GM18867 (cell line): ENCODE results near the gene PCDHA4.
"Not testable (repeated sequence)": the region's sequence is repeated elsewhere in the genome, so short reads cannot be mapped to it uniquely, and the experiment has no call there.

Source experiments
- ATAC-seq: cut with Tn5 transposase; IDR thresholded peaks from one replicate; pipeline ENCODE4 v1.9.1; 2021; ENCODE audit warnings: mild to moderate bottlenecking, moderate library complexity; ENCODE audit not compliant: unreplicated experiment

Gene PCDHA4

DNA sequence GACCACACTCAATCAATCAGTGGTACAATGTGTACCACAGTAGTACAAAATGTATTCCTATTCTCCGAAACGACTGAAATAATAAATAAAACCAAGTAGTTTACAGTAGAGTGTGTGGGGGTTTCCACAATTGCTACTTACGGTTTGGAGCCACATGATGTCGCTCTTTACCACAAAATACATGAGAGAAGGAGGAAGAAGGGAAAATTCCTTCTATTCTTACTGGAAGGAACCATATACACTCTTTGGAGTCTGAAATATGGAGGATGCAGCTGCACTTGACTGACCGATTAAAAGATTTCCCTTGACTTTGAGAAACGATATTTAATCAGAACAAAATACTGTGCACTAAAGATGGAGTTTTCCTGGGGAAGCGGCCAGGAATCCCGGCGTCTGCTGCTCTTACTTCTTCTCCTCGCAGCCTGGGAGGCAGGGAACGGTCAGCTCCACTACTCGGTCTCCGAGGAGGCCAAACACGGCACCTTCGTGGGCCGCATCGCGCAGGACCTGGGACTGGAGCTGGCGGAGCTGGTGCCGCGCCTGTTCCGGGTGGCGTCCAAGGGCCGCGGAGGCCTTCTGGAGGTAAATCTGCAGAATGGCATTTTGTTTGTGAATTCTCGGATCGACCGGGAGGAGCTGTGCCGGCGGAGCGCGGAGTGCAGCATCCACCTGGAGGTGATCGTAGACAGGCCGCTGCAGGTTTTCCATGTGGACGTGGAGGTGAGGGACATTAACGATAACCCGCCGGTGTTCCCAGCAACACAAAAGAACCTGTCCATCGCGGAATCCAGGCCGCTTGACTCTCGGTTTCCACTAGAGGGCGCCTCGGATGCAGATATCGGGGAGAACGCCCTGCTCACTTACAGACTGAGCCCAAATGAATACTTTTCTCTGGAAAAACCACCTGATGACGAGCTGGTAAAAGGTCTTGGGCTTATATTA, at the start of gene PCDHA4:
Gene PCDHA4, plus strand, starts transcription at position 235 of the 942 bp plus-strand sequence.
- no peak for ATAC-seq

DNA sequence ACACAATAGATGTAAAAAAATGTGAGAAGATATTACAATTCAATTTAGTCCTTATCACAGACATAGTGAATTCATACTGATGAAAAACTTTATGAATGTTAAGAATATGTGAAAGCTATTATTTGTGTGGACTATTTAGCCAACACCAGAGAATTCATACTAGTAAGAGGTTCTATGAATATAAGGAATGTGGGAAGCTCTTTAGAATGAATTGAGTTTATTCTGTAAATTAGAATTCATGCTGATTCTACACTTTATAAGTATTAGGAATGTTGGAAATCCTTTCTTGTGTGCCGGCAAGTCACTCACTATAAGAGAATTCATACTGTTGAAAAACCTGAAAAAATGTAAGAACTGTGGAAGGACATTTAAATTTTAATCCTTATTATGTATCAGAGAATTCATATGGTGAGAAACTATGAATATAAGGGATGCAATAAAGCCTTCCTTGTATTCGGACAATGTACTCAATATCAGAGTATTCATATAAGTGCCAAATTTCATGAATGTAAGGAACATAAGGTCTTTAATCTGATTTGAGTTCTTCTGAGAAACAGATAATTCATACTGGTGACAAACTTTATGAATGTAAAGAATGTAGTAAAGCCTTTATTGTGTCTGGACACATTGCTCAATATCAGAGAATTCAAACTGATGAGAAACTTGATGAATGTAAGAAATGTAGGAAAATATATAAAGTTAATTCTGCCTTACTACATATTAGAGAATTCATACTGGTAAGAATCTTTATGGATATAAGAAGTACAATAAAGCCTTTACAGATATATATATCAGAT, 42.5 kb upstream of the PCDHA4 start:
- no peak for ATAC-seq

DNA sequence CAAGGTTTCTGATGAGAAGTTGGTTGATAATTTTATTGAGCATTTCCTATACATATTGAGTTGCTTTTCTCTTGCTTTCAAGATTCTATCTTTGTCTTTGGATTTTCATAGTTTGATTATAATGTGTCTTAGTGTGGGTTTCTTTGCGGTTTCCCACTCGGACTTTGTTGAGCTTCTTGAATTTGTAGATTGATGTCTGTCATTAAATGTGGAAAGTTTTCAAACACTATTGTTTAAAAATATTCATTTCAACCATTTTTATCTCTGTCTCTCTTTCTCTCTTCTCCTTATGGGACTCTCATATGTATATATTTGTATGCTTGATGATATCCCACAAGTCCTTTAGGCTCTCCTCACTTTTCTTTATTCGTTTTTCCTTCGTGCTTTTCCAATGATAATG, 39.4 kb upstream of the PCDHA4 start:
- no peak for ATAC-seq

DNA sequence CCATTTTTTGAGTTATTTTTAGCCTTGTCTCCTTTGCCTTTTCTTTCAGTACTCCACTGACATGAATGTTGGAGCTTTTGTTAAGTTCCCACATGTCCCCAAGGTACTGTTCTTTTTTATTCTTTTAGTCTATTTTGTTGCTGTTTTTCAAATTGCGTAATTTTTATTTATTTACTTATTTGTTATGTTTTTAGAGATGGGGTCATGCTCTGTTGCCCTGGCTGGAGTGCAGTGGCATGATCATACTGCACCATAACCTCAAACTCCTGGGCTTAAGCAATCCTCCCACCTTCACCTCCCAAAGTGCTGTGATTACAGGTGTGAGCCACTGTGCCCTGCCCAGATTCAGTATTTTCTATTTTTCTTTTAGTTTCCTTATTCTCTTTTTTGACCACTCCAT, 26.4 kb upstream of the PCDHA4 start:
- no peak for ATAC-seq

DNA sequence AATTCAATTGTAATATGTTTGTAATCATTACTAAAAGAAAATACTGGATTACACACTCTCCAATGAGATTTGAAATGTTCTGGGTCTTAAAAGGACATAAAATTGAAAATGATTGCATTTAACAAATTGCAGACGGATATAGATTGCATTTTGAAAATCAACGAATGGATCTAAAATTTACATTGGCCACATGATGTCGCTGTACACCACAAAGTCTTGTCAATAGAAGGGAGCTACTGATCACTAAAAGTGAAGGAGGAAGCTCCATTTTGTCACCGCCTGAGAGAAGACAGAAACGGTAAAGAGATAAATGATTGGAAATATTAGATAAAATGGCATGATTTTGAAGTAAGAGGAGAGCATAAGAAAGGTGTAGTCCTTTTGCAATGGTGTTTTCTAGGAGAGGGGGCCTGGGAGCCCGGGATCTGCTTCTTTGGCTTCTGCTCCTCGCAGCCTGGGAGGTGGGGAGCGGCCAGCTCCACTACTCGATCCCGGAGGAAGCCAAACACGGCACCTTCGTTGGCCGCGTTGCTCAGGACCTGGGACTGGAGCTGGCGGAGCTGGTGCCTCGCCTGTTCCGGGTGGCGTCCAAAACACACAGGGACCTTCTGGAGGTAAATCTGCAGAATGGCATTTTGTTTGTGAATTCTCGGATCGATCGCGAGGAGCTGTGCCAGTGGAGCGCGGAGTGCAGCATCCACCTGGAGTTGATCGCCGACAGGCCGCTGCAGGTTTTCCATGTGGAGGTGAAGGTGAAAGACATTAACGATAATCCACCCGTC, 20.8 kb upstream of the PCDHA4 start, which contains the start of gene PCDHA1:
Gene PCDHA1, plus strand, starts transcription at position 236 of the 782 bp plus-strand sequence.
- no peak for ATAC-seq

DNA sequence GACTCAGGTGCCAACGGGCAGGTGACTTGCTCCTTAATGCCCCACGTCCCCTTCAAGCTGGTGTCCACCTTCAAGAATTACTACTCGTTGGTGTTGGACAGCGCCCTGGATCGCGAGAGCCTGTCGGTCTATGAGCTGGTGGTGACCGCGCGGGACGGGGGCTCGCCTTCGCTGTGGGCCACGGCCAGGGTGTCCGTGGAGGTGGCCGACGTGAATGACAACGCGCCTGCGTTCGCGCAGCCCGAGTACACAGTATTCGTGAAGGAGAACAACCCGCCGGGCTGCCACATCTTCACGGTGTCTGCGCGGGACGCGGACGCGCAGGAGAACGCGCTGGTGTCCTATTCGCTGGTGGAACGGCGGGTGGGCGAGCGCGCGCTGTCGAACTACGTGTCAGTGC, 19.4 kb upstream of the PCDHA4 start:
- ATAC-seq: not testable (repeated sequence)

DNA sequence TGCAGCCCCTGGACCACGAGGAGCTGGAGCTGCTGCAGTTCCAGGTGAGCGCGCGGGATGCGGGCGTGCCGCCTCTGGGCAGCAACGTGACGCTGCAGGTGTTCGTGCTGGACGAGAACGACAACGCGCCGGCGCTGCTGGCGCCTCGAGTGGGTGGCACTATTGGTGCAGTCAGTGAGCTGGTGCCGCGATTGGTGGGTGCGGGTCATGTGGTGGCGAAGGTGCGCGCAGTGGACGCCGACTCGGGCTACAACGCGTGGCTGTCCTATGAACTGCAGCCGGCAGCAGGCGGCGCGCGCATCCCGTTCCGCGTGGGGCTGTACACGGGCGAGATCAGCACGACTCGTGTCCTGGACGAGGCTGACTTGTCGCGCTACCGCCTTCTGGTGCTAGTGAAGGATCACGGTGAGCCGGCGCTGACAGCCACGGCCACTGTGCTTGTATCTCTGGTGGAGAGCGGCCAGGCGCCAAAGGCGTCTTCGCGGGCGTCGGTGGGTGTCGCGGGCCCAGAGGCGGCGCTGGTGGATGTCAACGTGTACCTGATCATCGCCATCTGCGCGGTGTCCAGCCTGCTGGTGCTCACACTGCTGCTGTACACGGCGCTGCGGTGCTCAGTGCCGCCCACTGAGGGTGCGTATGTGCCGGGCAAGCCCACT, 18.9 kb upstream of the PCDHA4 start:
- not testable (repeated sequence) for ATAC-seq

DNA sequence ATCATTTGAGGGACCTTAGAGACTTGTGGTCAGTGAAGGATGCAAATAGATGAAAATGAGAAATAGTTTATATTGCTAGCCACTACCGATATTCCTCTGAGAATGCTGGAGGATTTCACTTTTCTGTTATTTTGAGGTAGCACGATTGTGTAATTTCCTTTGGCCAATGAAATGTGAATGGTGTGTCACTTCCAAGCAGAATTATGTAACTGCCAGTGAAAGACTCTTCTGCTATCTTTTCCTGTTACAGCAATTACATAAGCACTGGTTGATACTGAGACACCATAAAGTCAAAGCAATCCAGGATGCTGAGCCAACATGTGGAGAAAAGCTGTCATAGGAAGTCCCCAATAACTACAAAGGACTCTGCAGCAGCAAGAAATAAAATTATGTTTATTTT, 15.8 kb upstream of the PCDHA4 start:
- ATAC-seq: no peak

DNA sequence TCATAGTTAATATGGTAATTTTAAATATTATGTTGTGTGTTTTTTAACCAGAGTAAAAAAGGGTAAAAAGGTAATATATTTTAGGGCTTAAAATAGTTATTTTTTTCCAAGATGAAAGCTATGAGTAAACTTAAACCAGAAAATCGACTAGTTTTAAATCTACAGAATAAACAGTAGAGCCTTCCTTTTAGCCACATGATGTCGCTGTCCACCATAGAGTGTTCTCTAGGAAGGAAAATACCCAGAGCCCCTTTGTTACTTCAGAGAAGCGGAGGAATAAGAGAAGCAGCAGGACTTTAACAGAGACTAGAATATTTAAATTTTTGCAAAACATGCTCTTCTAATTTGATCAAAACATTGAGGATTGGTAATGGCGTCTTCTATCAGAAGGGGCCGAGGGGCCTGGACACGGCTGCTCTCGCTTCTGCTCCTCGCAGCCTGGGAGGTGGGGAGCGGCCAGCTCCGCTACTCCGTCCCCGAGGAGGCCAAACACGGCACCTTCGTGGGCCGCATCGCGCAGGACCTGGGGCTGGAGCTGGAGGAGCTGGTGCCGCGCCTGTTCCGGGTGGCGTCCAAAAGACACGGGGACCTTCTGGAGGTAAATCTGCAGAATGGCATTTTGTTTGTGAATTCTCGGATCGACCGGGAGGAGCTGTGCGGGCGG, 12.1 kb upstream of the PCDHA4 start, which contains the start of gene PCDHA2:
Gene PCDHA2, plus strand, starts transcription at position 258 of the 664 bp plus-strand sequence.
- ATAC-seq: no peak

DNA sequence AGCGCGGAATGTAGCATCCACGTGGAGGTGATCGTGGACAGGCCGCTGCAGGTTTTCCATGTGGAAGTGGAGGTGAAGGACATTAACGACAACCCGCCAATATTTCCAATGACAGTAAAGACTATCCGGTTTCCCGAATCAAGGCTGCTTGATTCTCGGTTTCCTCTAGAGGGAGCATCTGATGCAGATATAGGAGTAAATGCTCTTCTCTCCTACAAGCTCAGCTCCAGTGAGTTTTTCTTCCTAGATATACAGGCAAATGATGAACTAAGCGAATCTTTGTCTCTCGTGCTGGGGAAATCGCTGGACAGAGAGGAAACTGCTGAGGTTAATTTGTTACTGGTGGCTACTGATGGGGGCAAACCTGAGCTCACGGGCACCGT, 11.6 kb upstream of the PCDHA4 start:
- ATAC-seq: no peak

DNA sequence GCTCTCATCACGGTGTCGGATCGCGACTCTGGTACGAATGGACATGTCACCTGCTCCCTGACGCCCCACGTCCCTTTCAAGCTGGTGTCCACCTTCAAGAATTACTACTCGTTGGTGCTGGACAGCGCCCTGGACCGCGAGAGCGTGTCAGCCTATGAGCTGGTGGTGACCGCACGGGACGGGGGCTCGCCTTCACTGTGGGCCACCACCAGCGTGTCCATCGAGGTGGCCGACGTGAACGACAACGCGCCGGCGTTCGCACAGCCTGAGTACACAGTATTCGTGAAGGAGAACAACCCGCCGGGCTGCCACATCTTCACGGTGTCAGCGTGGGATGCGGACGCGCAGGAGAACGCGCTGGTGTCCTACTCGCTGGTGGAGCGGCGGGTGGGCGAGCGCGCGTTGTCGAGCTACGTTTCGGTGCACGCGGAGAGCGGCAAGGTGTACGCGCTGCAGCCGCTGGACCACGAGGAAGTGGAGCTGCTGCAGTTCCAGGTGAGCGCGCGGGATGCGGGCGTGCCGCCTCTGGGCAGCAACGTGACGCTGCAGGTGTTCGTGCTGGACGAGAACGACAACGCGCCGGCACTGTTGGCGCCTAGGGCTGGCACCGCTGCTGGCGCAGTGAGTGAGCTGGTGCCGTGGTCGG, 10.7 kb upstream of the PCDHA4 start:
- ATAC-seq: not testable (repeated sequence)

DNA sequence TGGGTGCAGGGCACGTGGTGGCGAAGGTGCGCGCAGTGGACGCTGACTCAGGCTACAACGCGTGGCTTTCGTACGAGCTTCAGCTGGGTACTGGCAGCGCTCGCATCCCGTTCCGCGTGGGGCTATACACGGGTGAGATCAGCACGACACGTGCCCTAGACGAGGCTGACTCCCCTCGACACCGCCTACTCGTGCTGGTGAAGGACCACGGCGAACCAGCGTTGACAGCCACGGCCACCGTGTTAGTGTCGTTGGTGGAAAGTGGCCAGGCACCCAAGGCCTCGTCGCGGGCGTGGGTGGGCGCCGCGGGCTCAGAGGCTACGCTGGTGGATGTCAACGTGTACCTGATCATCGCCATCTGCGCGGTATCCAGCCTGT, 10.2 kb upstream of the PCDHA4 start:
- no peak for ATAC-seq

DNA sequence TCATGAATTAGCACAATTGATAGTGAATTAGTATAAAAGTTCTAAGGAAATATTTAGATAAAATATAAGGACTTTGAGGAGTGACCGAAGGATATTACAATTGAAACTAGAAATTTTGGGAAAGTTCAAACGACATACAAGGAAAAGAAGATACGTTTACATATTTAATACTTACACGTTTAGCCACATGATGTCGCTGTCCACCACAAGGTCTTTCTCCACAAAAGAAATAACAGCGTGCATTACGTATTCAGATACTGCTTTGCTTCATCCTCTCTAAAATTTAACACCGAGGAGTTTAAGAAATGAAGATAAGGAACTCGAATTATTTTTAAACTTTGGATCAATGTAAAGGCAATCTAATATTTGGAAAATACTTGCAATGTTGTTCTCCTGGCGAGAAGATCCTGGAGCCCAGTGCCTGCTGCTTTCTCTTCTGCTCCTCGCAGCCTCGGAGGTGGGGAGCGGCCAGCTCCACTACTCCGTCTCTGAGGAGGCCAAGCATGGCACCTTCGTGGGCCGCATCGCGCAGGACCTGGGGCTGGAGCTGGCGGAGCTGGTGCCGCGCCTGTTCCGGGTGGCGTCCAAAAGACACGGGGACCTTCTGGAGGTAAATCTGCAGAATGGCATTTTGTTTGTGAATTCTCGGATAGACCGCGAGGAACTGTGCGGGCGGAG, 5.9 kb upstream of the PCDHA4 start, which contains the start of gene PCDHA3:
Gene PCDHA3, plus strand, starts transcription at position 242 of the 678 bp plus-strand sequence.
- ATAC-seq: no peak

DNA sequence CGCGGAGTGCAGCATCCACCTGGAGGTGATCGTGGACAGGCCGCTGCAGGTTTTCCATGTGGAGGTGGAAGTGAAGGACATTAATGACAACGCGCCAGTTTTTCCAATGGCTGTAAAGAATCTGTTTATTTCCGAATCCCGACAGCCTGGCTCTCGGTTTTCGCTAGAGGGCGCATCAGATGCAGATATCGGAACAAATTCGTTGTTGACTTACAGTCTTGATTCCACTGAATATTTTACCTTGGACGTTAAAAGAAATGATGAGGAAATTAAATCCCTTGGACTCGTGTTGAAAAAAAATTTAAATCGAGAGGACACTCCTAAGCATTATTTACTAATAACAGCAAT, 5.4 kb upstream of the PCDHA4 start:
- ATAC-seq: no peak

DNA sequence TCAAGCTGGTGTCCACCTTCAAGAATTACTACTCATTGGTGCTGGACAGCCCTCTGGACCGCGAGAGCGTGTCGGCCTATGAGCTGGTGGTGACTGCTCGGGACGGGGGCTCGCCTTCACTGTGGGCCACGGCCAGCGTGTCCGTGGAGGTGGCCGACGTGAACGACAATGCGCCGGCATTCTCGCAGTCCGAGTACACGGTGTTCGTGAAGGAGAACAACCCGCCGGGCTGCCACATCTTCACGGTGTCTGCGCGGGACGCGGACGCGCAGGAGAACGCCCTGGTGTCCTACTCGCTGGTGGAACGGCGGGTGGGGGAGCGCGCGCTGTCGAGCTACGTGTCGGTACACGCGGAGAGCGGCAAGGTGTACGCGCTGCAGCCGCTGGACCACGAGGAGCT, 4.5 kb upstream of the PCDHA4 start:
- not testable (repeated sequence) for ATAC-seq

DNA sequence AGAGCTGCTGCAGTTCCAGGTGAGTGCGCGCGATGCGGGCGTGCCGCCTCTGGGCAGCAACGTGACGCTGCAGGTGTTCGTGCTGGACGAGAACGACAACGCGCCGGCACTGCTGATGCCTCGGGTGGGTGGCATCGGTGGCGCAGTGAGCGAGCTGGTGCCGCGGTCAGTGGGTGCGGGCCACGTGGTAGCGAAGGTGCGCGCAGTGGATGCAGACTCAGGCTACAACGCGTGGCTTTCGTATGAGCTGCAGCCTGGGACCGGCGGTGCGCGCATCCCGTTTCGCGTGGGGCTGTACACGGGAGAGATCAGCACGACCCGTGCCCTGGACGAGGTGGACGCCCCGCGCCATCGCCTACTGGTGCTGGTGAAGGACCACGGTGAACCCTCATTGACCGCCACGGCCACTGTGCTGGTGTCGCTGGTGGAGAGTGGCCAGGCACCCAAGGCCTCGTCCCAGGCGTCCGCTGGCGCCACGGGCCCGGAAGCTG, 4.0 kb upstream of the PCDHA4 start:
- ATAC-seq: no peak

DNA sequence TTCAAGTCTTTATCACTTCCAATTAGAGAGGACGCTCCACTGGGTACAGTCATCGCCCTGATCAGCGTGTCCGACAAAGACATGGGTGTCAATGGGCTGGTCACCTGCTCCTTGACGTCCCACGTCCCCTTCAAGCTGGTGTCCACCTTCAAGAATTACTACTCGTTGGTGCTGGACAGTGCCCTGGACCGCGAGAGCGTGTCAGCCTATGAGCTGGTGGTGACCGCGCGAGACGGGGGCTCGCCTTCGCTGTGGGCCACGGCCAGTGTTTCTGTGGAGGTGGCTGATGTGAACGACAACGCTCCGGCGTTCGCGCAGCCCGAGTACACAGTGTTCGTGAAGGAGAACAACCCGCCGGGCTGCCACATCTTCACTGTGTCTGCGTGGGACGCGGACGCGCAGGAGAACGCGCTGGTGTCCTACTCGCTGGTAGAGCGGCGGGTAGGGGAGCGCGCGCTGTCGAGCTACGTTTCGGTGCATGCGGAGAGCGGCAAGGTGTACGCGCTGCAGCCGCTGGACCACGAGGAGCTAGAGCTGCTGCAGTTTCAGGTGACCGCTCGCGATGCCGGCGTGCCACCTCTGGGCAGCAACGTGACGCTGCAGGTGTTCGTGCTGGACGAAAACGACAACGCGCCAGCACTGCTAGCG, 1.5 kb downstream of the PCDHA4 start:
- ATAC-seq: not testable (repeated sequence)

DNA sequence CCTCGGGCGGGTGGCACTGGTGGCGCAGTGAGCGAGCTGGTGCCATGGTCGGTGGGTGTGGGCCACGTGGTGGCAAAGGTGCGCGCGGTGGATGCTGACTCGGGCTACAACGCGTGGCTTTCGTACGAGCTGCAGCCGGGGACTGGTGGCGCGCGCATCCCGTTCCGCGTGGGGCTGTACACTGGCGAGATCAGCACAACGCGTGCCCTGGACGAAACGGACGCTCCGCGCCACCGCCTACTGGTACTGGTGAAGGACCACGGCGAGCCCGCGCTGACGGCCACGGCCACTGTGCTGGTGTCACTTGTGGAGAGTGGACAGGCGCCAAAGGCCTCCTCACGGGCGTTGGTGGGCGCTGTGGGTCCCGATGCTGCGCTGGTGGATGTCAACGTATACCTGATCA, 2.0 kb downstream of the PCDHA4 start:
- ATAC-seq: no peak
